GM12892 (cell line): ENCODE data around the gene NECTIN4.

ENCODE experiments used
- DNase-seq: peaks from one replicate; pipeline ENCODE4 v3.0.0; 2011; ENCODE audit not compliant: insufficient read length
- FAIRE-seq: peaks from 2 replicates; lab custom pipeline; 2011; peaks lifted over from hg19 to GRCh38; lab: Jason Lieb, UNC
- POLR2A ChIP-seq: IDR thresholded peaks from 2 replicates; pipeline ENCODE4 v1.6.1; 2011; ENCODE audit warnings: low read depth, low read length, control low read depth
- POLR2AphosphoS5 ChIP-seq: IDR thresholded peaks from 2 replicates; pipeline ENCODE4 v1.6.1; 2011; ENCODE audit warnings: low read depth, low read length, control low read depth
- TAF1 ChIP-seq: IDR thresholded peaks from 2 replicates; pipeline ENCODE4 v1.6.1; 2011; ENCODE audit warnings: low read depth, mild to moderate bottlenecking, control low read depth, low read length, borderline replicate concordance

NECTIN4 gene

GRCh38 chr1:161100556-161100955 lies 11.2 kb upstream of the NECTIN4 start:
- DNase-seq (no peak), FAIRE-seq (no peak)
- TF ChIP-seq POLR2AphosphoS5 (no peak), POLR2A (no peak), TAF1 (no peak)

GRCh38 chr1:161099090-161099802 lies 9.9 kb upstream of the NECTIN4 start:
- no peak for TF ChIP-seq TAF1
- no peak; the same call in 1 of the 2 replicates for TF ChIP-seq POLR2A
- 0 out of 2 replicates have a peak, but pooled peaks have one; percentile 42 for TF ChIP-seq POLR2AphosphoS5
- no peak for FAIRE-seq

DNA sequence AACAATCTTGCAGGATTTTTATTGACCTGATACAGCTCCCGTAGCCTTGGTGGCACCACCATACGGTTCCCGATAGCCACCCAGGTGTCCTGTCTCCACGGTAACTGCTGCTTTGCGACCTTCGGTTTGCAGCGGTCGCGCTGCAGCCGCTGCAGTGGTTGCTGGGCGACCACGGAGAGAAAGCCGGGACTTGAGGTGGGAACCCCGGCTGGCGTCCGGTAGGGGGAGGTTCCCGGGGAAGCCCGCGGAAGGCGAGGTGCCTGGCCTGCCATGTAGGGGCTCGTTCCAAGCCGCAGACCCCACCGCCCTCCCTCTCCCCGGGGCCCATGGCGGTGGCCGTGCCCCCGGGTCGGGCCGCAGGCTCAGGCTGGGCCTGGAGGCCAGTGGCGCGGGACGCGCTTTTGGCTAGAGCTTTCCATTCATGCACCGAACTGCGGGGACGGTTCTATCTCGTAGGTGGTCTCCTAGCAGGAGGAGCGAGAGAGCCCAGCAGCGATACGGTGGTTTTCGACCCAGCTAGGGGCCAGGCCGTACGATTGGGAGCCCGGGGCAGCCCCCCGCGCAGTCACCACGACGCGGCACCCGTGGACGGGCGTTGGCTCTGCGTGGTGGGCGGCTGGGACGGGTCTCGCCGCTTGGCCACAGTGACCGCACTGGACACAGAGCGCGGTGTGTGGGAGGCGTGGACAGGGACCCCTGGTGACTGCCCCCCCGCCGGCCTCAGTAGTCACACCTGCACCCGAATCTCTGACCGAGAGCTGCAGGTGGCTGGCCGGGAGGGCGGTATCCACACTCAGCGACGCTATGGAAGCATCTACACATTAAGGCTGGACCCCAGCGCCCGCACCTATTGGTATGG lies 9.1 kb upstream of the NECTIN4 start, which contains the start of gene KLHDC9:
TSS of gene KLHDC9 (plus strand) at position 152 of the 859 bp plus-strand sequence. CDS start at position 327, 175 bp downstream.
- FAIRE-seq (peak; percentile 95), DNase-seq (peak; percentile 96)
- TF ChIP-seq POLR2AphosphoS5 (no peak), POLR2A (no peak), TAF1 (no peak)

More at GRCh38 chr1:161099090-161099802, 9.9 kb upstream of the NECTIN4 start:
- no peak for DNase-seq

DNA sequence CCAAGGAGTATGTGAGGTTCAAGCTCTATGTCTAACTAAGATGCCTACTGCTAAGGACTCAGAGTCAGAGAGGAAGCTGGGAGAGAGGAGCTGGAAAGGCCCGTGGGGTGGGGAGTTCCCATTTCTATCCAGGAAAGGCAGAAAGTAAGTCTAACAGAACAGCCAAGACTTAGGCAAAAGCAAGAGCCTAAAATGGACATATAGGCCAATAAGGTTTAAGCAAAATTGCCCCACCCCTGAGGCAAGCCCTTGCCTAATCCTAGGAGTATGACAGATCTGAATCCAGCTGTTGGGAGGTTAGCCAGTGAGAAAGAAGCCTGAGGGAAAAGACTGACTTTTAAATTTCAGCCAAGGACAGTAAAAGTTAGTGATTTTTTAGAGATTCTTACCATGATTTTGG lies 7.2 kb upstream of the NECTIN4 start:
- FAIRE-seq, result peak; percentile 5
- DNase-seq, result no peak
- TF ChIP-seq TAF1, result no peak
- no peak for TF ChIP-seq POLR2AphosphoS5
- TF ChIP-seq POLR2A, result no peak

DNA sequence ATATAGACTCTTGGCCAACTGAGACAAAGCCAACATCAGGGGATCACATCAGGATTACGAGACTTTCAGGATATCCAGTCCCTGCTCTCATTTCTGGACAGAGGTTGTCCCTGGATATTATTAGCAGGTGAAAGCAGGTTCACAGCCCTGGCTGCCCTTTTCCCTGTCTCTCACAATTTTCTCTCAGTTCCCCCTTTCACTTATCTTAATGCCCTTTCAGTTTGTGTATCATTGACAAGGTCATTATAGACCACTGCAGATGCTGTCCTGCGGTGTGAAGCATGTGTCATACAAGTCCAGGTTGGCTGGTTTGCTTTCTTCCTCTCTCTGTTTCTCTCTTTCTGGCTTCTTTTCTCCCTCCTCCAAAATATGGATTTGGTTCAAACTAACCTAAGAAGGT lies 6.7 kb upstream of the NECTIN4 start:
- FAIRE-seq (peak; percentile 65), DNase-seq (no peak)
- TF ChIP-seq POLR2AphosphoS5, result no peak

GRCh38 chr1:161095230-161095629 lies 5.9 kb upstream of the NECTIN4 start:
- no peak for DNase-seq
- FAIRE-seq, result no peak
- TF ChIP-seq TAF1 (no peak), POLR2AphosphoS5 (no peak), POLR2A (no peak)

- FAIRE-seq (no peak), DNase-seq (no peak)
- TF ChIP-seq POLR2AphosphoS5 (no peak), TAF1 (no peak), POLR2A (no peak)
Observed at GRCh38 chr1:161094481-161094880, 5.1 kb upstream of the NECTIN4 start.

DNA sequence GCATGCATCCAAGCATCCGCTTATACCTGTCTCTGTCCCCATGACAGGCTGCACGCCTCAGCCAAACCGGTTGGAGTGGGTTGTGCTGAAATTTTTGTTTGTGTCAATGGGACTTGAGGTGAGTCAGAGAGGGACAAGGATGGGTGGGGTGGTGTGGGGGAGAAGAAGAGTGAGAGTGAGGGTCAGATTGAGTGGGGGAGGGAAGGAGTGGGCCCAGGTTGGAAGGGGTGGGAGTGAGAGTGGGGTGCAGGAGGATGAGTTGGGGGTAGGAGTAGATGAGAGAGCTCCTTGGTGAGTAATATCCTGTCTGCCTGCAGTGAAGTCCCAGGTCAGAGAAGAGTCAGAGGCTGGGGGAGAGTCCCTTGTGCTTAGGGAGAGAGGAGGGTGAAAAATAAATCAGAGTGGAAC lies 3.3 kb upstream of the NECTIN4 start:
- FAIRE-seq (no peak), DNase-seq (no peak)
- no peak for TF ChIP-seq POLR2A
- no peak for TF ChIP-seq TAF1
- no peak for TF ChIP-seq POLR2AphosphoS5

DNA sequence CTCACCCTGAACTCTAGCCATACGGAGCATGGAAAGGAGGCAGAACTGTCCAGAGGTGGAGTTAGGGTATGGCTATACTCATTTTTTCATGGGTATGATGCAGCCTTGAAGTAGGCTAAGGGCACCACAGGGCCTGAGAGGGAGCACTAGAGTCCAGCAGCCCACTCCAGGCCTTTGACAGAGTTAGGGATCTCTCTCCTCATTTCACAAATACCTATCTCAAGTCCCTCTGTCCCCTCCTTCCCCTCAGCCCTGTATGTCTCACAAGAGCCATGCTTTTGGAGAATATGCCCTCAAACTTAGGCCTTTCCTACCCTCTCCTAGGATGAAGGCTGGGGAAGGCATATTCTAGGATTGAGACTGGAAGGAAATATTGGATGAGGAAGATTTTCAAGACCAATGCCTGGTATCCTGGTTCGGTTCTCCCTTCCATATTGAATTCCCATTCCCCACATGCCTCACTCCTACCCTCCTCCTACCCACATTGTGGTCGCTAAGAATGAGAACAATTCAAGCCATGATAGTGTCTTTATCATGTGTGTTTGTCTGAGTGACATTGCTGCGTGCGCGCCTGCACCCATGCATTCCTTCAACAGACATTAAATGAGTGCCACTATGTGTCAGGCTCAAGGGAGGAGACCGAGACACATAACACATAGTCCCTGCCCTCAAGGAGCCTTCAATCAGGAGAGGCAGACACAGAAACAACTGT lies 2.6 kb upstream of the NECTIN4 start:
- DNase-seq (no peak), FAIRE-seq (no peak)
- no peak for TF ChIP-seq POLR2A
- no peak for TF ChIP-seq POLR2AphosphoS5
- no peak for TF ChIP-seq TAF1

GRCh38 chr1:161091093-161091492 lies 1.7 kb upstream of the NECTIN4 start:
- DNase-seq, result no peak
- TF ChIP-seq TAF1 (no peak), POLR2A (no peak)

GRCh38 chr1:161090617-161091016 lies 1.3 kb upstream of the NECTIN4 start:
- DNase-seq (no peak), FAIRE-seq (no peak)
- TF ChIP-seq POLR2A (no peak), POLR2AphosphoS5 (no peak), TAF1 (no peak)

More at GRCh38 chr1:161091093-161091492, 1.7 kb upstream of the NECTIN4 start:
- no peak for FAIRE-seq
